ENCODE data around the gene HOMER1.
"Not testable (repeated sequence)": the region's sequence is repeated elsewhere in the genome, so short reads cannot be mapped to it uniquely, and the experiment has no call there.

Gene HOMER1

DNA sequence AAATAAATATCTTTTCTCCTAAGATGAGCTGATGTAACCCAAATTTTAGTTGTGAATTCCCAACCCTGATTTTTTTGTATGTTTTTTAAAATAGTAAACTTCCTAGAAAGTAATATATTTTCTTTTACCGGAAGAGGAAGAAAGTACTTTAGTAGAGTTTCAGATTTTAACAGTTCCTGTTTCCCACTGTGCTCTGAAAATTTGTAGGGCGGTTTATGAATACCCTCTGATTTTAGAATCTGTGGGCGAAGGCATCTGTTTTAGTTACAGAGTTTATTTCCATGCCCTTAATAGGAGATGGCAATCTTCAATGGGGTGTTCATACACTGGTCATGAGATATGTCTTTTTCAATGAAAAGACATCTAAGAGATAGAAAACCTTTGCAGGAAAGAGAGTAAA is 3.7 kb upstream of the HOMER1 start:
- no peak for DNase-seq (ENCODE audit: low read depth in 2 of 2)

DNA sequence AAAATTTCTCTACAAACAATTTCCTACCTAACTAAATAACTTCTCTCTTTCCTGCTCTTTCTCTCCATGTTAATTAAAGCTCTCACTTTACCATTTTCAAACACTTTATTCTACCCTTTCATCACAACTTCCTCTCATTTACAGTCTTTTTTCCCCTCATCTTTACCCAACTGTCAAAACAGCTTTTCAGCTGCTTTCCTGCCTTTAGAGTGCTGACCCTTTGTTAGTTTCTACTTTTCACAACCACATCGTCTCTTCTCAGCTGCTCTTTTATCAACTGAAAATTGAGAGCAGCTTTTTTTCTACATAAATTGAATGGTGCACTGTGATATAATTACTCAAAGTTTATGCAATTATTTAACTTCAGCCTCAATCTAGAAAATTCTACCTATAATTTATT is 3.1 kb upstream of the HOMER1 start:
- DNase-seq (ENCODE audit: low read depth in 2 of 2): no peak

DNA sequence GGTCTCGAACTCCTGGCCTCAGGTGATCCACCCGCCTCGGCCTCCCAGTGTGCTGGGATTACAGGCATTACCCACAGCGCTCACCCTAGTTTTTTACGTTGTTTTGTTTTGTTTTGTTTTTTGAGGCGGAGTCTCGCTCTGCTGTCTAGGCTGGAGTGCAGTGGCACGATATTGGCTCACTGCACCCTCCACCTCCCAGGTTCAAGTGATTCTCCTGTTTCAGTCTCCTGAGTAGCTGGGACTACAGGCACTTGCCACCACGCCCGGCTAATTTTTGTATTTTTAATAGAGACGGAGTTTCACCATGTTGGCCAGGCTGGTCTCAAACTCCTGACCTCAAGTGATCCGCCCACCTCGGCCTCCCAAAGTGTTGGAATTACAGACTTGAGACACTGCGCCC is 2.4 kb upstream of the HOMER1 start:
- not testable (repeated sequence) for DNase-seq (ENCODE audit: low read depth in 2 of 2)

DNA sequence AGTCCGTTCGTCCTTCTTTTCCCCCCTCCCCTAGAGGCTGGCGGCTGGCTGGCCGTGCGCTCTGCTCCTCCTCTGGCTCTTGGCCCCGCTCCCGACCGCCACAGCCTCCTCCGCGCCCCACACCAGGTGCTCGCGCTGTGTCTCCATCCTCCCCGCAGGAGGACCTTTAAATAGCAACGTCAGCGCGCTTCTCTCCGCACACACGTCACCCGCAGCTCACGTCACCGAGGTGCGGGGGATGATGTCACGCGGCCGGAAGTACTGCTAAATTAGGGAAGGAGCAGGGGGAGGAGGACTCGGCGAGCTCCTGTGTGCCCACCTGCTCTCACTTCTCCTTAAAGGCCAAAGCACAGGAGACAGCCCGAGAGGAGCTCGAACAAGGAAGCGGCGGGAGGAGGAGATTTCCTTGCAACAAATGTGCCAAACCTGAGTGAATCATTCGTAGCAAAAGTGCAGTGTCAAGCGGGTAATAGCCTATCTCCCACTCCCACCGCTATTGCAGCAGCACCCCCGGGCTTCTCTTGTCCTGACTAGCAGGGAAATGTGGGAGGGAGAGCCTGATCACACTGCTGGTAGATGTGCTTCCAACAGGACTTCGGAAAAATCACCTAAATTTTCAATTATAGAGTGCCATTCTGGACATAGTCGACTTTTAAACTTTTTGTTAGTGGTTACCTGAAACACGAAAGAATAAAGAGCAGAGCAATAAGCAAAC is 614 bp upstream of the HOMER1 start:
- peak; percentile 87 to 89 for DNase-seq (ENCODE audit: low read depth in 2 of 2)

DNA sequence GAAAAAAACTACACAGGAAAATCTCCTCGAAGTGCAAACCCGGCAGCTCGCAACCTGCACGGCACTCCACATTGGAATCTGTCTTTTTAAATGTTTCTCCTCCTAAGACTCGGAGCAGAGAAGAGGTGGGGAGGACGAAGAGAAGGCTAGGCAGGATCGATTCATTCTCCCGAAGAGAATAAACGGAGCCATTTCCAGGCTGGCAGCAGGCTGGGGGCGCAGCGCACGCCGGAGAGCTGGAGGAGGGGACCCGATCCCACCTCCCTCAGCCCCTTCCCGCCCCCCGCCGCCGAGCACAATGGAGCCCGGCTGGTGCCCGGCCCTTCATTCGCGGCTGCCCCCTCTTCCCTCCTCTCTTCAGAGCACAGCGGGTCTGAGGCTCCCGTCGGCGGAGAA is 628 bp downstream of the HOMER1 start:
- peak in 1 of 2 donors; percentile 9 for DNase-seq (ENCODE audit: low read depth in 2 of 2)

DNA sequence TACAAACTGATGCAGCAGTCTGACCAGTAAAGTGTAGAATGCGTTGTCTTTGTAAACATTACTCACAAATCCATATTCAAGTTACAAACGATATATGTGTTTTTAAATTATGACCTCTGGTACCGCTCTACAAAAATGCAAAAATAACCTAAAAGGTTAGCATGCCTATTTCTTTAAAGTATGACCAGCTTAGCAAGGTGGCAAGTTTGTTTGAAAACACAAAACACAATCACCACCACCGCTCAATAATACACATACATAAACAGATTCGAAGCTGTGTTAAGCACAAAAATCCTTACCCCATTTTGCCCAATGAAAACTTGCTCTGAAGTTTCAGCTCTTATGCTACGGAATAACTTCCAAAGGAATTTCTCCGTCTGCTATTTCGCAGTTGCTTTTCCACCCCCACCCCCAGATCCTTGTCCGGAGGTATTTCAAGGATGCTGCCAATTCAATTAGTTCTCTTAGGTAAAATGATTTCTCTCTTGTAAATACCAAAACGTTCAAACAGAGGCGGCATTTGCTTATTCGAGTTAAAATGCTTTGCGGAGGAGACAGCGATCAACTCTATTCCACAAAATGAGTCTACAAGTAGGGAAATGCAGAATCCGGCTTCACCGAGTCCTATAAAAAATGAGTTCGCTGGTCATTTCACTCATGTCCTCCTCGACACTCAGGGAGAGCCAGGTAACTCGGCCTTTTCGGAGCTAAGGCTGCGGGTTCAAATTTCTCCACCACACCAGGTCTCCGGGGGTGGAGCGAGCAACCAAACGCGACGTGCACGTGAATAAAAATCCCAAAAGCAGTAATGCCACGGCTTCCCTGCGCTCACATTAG is 1.2 kb downstream of the HOMER1 start:
- no peak for DNase-seq (ENCODE audit: low read depth in 2 of 2)

DNA sequence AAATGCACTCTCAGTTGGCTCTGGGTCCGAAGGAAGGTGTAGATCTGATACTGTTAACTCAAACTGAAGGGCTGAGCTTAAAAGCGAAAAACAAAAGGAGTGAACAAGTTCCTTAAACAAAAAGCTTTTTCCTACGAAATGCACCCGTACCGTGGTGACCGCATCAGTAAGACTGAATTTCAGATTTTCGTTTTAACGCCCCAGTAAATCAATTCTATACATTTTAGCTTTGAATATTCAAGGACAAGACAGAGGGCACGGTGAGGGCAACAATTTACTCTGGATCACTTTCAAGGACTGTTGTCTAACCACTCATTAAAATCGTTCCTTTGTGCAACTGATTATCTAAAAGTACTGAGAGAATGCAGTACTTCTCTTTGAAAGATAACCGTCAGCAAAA is 1.9 kb downstream of the HOMER1 start:
- no peak for DNase-seq (ENCODE audit: low read depth in 2 of 2)

DNA sequence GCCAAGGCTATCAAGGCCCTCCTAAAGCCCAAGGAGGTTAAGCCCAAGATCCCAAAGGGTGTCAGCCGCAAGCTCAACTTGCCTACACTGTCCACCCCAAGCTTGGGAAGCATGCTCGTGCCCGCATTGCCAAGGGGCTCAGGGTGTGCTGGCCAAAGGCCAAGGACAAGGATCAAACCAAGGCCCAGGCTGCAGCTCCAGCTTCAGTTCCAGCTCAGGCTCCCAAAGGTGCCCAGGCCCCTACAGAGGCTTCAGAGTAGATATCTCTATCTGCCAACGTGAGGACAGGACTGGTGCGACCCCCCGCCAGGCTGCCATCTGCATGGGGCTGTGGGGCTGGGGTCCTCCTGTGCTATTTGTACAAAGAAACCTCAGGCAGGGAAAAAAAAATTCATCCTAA is 3.3 kb downstream of the HOMER1 start:
- DNase-seq (ENCODE audit: low read depth in 2 of 2): no peak

DNA sequence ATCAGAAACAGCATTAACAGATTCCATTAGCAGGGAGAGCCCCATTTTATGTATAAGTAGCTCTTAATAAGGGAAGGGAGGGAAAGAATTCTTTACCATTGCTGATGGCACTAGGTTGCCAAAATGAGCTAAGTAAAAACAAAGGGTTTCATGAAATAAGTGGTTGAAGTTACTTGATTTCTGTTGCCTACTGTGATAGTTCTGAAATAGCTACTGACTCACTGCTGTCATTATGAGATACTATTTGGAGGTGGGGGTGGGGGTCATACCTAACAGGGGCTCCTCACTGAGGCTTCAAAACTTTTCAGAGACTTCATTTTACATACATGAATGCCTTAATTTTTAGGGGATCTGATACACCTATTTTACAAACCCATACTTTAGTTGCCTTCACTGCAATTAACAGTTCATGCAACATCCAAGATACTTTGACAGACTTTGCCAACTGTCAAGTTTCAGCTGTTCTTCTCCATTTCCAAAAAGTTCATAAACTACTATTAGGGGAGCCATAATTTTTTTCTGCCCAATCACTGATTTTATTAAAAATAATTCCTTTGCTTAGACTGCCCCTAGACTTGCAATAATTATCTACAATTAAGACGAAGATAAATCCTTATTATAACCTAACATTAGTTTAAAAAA is 4.6 kb downstream of the HOMER1 start:
- DNase-seq (ENCODE audit: low read depth in 2 of 2): no peak

DNA sequence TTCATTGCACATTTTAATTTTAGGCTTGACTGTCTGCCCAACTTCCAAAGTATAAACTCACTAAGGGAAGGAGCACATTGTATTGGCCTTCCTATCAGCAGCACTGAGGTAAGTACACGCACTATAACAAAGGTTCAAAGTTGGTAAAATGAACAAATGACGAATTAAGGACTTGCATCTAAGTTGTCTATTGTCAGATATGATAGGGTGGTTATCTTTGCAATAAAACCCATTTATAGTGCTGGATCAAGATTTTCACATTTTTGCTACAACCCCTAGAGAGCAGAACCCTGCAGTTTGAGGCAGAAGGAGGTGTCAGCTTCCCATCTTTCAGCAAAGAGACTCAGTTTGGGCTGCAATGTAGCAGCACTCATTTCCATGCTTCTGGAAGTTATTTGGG is 5.1 kb downstream of the HOMER1 start:
- DNase-seq (ENCODE audit: low read depth in 2 of 2): no peak

DNA sequence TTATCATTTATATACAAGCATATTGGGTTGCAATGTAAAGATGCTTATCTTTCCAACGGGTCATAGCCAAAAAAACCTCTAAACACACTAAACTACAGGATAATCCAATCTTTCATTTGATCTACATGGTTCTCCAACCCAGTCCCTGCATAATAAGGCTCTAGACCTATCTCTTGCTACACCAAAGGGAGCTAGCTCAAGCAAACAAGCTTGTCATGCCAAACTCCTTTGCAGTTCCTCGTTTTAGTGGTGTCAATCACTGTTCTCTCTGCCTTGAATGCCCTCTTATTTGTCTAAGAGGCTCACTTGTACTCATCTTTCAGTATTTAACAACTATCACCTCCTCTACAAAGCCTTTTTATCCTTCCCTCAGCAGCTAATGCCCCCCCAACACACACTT is 5.6 kb downstream of the HOMER1 start:
- DNase-seq (ENCODE audit: low read depth in 2 of 2): no peak

DNA sequence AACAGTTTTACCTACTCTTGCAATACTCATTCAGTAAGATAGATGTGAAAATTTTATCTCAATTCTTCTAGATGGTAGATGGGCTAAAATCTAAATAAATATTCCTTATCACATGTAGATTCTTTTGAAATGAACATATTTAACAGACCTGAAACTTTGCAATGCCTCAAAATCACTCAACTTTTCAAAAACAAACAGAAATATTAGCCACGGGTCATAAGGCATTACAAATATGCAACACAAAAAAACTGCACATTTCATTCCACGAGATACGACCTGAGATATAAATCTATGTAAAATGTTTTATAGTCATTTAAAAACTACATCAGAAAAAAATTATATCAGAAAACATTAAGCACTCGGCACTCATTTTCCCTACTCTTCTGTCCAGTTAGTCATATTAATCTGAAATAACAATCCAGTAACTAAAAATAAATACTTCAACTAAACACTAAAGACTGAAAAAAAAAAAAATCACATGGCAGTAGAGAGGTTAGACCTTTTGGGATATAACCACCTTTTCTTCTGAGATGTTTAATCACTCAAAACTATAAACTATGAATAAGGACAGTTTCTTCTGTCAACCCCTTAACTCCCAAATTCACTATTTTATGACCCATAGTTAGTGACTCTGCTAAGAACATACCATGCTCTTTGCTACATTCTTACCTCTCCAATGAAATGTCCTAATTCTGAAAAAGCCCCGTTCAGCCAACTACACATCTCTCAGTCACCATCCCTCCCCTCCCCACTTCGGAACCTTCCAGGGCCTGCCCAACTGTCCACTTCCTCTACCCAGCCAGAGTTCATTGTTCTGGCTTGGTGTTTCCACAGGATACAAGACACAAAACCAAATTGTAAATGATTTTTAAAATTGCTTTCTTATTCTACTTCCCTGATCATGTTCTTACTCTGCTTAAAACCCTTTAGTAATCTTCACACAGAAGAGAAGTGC is 6.4 kb downstream of the HOMER1 start:
- DNase-seq (ENCODE audit: low read depth in 2 of 2): no peak

DNA sequence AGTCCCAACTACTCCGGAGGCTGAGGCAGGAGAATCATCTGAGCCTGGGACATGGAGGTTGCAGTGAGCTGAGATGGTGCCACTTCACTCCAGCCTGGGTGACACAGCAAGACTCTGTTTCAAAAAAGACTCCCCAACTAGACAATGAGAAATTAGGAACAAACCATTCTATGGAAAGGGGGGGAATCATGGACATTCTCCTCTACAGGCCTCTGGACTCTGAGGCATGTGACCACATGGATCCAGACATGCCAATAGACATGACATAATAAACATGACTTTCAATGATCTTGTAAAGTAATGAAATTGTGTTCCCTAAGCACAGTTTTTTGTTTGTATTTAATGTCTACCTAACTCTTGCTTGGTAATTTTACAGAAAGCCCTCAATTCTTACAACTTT is 8.8 kb downstream of the HOMER1 start:
- no peak for DNase-seq (ENCODE audit: low read depth in 2 of 2)

DNA sequence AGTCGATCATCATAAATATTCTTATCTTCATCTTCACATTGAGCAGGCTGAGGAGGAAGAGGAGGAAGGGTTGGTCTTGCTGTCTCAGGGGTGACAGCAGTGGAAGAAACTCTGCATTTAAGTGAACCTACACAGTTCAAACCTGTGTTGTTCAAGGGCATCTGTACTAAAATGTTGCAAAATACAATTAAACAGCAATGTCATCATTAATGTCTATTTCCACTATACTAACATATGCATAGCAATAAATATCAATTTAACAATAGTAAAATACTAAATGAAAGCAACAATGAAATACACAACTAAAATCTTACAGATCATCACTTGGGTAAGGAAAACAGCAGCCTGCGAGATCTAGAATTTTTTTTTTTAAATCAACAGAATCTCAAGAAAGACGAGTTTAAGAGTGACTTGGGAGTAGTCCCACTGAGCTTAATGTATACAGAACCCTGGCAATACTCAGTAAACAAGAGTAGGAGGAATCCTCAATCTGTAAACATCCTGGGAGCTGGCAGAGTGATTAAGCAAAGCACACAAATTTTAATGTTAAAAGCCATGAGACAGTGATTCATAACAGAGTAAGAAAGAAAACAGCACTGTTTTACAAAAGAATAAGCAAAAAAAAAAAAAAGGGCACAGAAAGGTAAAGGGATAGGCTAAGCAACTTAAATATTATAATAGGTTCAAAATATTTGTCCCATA is 10.0 kb downstream of the HOMER1 start:
- no peak for DNase-seq (ENCODE audit: low read depth in 2 of 2)

DNA sequence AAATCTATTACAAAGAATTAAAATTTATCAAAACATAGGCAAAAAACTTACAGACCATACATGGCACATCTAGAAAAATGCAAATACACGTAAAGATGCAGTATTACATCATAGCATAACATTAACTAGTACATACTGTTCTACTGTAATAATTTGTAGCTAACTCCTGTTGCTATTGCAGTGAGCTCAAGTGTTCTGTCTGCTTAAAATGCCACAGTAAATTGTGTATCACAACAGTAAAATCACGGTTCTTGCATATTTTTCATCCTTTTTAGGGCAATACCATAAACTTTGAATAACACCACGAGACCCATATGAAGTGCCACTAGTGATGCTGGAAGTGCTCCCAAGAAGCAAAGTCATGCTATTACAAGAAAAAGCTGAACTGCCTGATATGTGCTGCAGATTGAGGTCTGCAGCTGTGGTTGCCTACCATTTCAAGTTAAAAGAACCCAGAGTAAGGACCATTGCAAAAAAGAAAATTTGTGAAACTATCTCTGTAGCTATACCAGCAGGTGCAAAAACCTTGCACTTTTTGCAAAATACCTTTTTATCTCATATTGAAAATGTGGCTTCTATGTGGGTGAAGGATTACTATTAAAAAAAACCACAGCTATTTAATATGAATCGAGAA is 14.2 kb downstream of the HOMER1 start:
- DNase-seq (ENCODE audit: low read depth in 2 of 2): no peak

DNA sequence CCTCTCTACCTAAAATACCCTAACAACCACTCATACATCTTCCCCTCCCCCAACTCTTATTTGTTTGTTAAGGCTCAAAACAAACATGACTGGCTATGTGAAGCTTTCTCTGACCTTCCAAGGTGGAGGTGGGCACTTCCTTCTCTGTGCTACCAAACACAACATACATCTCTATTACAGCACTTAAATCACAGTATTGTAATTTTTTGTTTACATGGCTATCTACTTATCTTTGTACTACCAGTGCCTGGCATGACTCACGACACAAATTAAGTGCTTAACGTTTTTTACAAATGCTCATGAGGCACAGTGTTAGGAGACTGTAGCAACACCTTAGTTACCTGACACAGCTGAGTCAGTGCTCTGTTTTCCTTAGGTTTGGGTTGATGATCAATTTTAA is 18.6 kb downstream of the HOMER1 start:
- DNase-seq (ENCODE audit: low read depth in 2 of 2): no peak

DNA sequence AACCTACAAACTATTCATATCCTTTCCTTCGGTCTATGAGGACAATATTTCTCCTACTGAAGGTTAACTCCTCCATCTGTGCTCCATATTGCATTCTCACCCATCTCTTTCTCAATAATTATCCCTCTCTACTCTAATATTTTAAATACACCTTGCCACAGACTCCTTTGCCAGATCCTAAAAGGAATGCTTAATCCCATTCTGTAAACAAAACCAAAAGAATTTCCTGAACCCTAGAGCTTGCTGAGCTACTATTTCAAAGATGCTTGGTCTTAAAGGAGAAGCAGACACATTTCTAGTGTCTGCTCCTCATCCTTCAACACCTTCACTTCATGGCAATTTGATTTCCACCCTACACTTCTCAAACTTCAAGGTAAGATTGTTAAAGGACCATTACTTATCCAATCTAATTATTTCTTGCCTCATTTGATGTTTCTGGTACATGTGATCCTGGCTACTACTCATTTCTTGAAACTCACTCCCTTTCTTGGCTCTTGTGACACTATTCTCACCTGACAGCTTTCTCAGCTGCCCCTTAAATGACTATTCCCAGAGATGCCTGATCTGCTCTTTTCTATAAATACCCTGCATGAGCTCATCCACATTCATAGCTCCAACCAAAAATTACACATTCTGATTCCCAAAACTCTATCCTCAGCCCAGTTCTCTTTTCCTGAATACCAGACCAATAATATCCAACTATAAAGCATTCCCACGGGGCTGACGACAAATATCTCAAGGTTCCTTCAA is 20.2 kb downstream of the HOMER1 start:
- no peak for DNase-seq (ENCODE audit: low read depth in 2 of 2)

DNA sequence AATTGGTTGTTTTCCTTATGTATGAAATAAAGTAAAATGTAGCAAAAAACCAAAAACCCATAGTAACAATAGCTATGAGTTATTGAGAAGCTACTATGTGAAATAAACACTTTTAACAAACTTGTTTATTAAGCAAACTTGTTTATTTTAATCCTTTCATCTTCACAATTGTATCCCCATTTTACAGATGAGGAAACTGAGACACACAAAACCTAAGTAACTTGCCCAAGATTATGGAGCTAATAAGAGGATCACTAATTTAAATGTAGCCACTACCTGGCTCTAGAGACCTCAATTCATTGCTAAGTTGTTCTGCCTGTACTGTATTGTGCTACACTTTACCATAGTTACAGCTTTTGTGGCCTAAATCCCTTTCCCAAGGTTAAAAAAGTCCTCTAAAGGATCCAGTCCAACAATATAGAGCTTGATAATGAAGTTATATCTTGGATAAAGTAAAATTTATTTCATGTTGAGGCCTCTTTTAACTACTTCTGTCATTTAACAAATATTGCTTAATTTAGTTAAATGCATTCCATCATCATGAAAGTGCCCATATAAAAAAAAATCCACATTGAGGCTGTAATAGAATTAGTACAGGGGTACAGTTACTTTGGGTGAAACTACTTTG is 22.1 kb downstream of the HOMER1 start:
- no peak for DNase-seq (ENCODE audit: low read depth in 2 of 2)

DNA sequence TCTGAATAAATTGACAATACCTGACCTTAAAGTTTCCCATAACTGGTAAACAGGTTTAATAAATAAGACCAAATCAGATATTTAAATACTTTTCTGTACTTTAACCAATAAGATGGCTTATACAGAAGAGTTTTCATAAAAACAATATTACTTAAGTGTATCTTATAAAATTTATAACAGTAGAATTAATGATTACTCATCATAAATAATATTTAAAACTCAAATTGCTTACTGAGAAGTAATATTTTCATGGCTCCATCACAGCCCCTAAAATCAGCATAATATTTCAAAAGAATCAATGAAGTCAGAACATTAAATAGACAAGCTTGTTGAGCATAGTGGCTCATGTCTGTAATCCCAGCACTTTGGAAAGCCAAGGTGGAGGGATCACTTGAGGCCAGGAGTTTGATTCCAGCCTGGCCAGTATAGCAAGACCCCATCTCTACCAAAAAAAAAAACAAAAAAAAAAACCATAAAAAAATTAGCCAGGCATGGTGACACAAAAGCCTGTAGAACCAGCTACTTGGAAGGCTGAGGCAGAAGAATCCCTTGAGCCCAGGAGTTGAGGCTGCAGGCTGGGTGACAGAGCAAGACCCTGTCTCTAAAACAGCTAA is 23.5 kb downstream of the HOMER1 start:
- no peak for DNase-seq (ENCODE audit: low read depth in 2 of 2)

All from stimulated activated CD8-positive, alpha-beta memory T cell treated with anti-CD3 and anti-CD28 coated beads, Interleukin-7, amount 100 ng/mL, for 4 hours (primary cell).